ENCODE data around the gene MGAT4B. TPM values are rescaled to one million over a fixed set of nuclear protein-coding genes. Genes with fewer than 3 reads are reported as not detected.
A peak's percentile ranks its signal among the peaks of the same experiment; 100 is the strongest.

MGAT4B gene
- total RNA-seq, 2 donors from 2014 or later: 332 to 540 TPM

GRCh38 chr5:179759581-179760551 is 46.8 kb downstream of the MGAT4B start:
- Histone ChIP-seq H3K36me3 (no peaks in the 10 kb centered on the region), H3K9ac (ENCODE audit: low read depth in 2 of 2, low read length in 2 of 2) (no peak overlapping the region), H3K4me1 (peaks cover 19% of the 10 kb centered on the region), H3K27ac (no peak overlapping the region), H3K4me3 (no peak overlapping the region), H3K27me3 (no peaks in the 10 kb centered on the region), H3K9me3 (no peaks in the 10 kb centered on the region)
- no peak for TF ChIP-seq CTCF (IDR thresholded peaks at IDR 0.05)
- intact Hi-C loops (cut with DNase I): loop anchor here (5.0 kb wide), 1 partner anchor 37 kb away; no protein-coding TSS in a partner anchor
- DNase-seq: no peak

- TF ChIP-seq CTCF (IDR thresholded peaks at IDR 0.05): no peak
- Histone ChIP-seq H3K4me1 (peaks cover 23% of the 10 kb centered on the region), H3K27ac (no peak overlapping the region), H3K27me3 (no peaks in the 10 kb centered on the region), H3K9me3 (no peaks in the 10 kb centered on the region), H3K9ac (ENCODE audit: low read depth in 2 of 2, low read length in 2 of 2) (no peak overlapping the region), H3K36me3 (no peaks in the 10 kb centered on the region), H3K4me3 (no peak overlapping the region)
- intact Hi-C loops (cut with DNase I): no loop called here
- DNase-seq: no peak
Observed at GRCh38 chr5:179758955-179759354, 47.7 kb downstream of the MGAT4B start.

DNA sequence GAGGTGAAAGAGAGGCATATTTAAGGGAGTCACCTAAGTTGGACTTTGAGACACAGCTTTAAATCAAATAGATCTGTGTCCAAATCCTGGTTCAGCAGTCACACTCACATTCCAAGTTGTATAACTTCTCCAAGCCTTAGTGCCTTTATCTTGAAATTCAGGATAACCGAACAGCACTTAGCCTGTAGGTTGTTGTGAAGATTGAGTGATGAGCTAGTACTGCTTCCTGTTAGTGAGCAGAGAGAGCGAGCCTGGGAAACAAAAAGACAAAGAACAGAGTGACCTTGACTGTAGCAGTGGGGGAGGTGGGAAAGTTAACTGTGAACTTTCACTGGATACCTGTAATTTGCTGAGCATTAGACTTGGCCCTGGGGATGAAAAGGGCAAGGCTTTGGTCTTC is 51.6 kb downstream of the MGAT4B start:
- Histone ChIP-seq H3K9me3 (no peaks in the 10 kb centered on the region), H3K9ac (ENCODE audit: low read depth in 2 of 2, low read length in 2 of 2) (peak overlapping the region in 1 of 2 donors; percentile 14), H3K27me3 (no peaks in the 10 kb centered on the region), H3K4me1 (peaks cover 9% of the 10 kb centered on the region), H3K4me3 (no peak overlapping the region), H3K36me3 (no peaks in the 10 kb centered on the region), H3K27ac (peak overlapping the region; percentile 7)
- no peak for DNase-seq
- intact Hi-C loops (cut with DNase I): no loop called here
- no peak for TF ChIP-seq CTCF (IDR thresholded peaks at IDR 0.05)

DNA sequence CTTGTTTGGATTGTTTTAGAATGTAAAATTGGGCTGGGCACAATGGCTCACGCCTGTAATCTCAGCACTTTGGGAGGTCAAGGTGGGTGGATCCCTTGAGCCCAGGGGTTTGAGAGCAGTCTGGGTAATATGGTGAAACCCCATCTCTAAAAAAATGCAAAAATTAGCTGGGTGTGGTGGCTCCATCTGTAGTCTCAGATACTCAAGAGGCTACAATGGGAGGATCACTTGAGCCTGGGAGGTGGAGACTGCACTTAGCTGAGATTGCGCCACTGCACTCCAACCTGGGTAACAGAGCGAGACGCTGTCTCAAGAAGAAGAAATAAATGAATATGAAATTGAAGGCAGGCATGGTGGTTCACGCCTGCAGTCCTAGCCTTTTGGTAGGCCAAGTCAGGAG is 52.7 kb downstream of the MGAT4B start:
- TF ChIP-seq CTCF (IDR thresholded peaks at IDR 0.05): no peak
- DNase-seq: no peak
- Histone ChIP-seq H3K4me3 (no peak overlapping the region), H3K27me3 (no peaks in the 10 kb centered on the region), H3K27ac (no peak overlapping the region), H3K9ac (ENCODE audit: low read depth in 2 of 2, low read length in 2 of 2) (no peak overlapping the region), H3K9me3 (no peaks in the 10 kb centered on the region), H3K4me1 (peaks cover 8% of the 10 kb centered on the region), H3K36me3 (no peaks in the 10 kb centered on the region)
- intact Hi-C loops (cut with DNase I): no loop called here

GRCh38 chr5:179749857-179750508 is 56.7 kb downstream of the MGAT4B start:
- H3K36me3 ChIP-seq: no peaks in the 10 kb centered on the region
- no peak overlapping the region for H3K27ac ChIP-seq
- no peak for DNase-seq
- TF ChIP-seq CTCF (IDR thresholded peaks at IDR 0.05): no peak
- intact Hi-C loops (cut with DNase I): no loop called here
- no peak overlapping the region for H3K4me3 ChIP-seq
- peaks cover 4% of the 10 kb centered on the region for H3K4me1 ChIP-seq
- H3K9ac ChIP-seq (ENCODE audit: low read depth in 2 of 2, low read length in 2 of 2): no peak overlapping the region
- no peaks in the 10 kb centered on the region for H3K9me3 ChIP-seq
- no peaks in the 10 kb centered on the region for H3K27me3 ChIP-seq

All from colonic mucosa (tissue), 4 donors.